LNCAP (cell line): ENCODE measurements around the gene PALM.

Source experiments
- TF ChIP-seq, protein P1 (sequence below): fragments of 450-650 bp; IDR thresholded peaks from 2 replicates; pipeline ENCODE4 v1.5.1; 2017; ENCODE audit warnings: mild to moderate bottlenecking

The PALM gene

DNA sequence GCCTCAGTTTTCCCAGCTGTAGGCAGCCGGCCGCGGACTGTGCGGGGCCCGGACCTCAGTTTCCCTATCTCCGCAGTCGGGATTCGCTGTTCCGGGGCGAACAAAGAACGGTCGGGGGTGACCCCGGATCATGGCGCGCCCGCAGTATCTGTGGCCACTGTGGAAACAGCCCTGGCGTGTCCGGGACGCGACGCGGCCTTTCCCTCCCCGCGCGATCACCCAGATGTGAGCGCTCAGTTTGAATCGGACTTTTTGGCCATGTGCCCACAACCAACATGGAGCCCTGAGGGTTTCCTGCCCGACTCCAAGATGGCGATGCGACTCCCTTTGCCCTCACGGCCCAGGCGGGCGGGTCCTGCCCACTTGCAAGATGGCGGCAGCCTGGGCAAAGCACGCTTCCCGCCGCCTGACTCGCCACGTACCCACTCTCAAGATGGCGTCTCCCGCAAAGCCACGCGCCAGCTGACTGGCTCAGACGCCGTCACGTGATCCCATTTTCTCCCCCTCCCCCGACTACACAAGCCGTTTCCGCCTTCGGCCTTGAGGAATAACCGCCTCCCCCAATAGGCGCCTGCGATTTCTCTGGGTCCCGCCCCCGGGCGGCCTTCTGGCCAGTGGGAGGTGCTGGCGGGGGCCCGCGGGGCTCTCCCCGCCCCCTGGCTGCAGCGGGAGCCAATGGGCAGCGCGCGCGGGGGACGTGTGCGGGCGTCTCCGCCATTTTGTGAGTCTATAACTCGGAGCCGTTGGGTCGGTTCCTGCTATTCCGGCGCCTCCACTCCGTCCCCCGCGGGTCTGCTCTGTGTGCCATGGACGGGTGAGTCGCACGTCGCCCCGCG lies 88.2 kb downstream of the PALM start, which contains the start of gene PTBP1:
TSS of gene PTBP1 (plus strand) at position 761 of the 836 bp plus-strand sequence. CDS start at position 807, 46 bp downstream.
- TF ChIP-seq, protein P1, sequence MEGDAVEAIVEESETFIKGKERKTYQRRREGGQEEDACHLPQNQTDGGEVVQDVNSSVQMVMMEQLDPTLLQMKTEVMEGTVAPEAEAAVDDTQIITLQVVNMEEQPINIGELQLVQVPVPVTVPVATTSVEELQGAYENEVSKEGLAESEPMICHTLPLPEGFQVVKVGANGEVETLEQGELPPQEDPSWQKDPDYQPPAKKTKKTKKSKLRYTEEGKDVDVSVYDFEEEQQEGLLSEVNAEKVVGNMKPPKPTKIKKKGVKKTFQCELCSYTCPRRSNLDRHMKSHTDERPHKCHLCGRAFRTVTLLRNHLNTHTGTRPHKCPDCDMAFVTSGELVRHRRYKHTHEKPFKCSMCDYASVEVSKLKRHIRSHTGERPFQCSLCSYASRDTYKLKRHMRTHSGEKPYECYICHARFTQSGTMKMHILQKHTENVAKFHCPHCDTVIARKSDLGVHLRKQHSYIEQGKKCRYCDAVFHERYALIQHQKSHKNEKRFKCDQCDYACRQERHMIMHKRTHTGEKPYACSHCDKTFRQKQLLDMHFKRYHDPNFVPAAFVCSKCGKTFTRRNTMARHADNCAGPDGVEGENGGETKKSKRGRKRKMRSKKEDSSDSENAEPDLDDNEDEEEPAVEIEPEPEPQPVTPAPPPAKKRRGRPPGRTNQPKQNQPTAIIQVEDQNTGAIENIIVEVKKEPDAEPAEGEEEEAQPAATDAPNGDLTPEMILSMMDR: no peak
